Thoracic aorta (tissue), 2 donors: ENCODE data around the gene ZNF629. TPM values are rescaled to one million over a fixed set of nuclear protein-coding genes. Genes with fewer than 3 reads are reported as not detected.

ENCODE experiments used
- ATAC-seq: fragments of 150-250 bp; one replicate; pipeline ENCODE4 v1.8.0; 2017; ENCODE audit warnings: low read depth; ENCODE audit not compliant: insufficient number of reproducible peaks, low FRiP score
- DNase-seq: peaks from one replicate; pipeline ENCODE4 v3.0.0-alpha.2; 2020; ENCODE audit warnings: low spot score
- H3K27ac ChIP-seq, 2 donors: fragments of 200-600 bp; sonication (generic); 1 replicate in 1 of 2; 2 replicates in 1 of 2; pipeline ENCODE4 v1.5.1; 2016; ENCODE audit warnings: mild to moderate bottlenecking in 2 of 2, moderate library complexity in 2 of 2
- H3K27me3 ChIP-seq: fragments of 200-600 bp; sonication (generic); replicated peaks from 2 replicates; pipeline ENCODE4 v1.6.0; 2016; ENCODE audit warnings: mild to moderate bottlenecking; ENCODE audit not compliant: insufficient read depth
- H3K36me3 ChIP-seq: fragments of 200-600 bp; sonication (generic); one replicate; pipeline ENCODE4 v1.5.1; 2016
- H3K4me1 ChIP-seq, 2 donors: fragments of 200-600 bp; sonication (generic); 1 replicate in 1 of 2; 2 replicates in 1 of 2; pipeline versions ENCODE4 v1.5.1 to v1.6.0; 2016; ENCODE audit warnings: low read depth in 2 of 2, mild to moderate bottlenecking in 1 of 2; ENCODE audit not compliant: control insufficient read depth in 1 of 2
- H3K4me3 ChIP-seq: fragments of 200-600 bp; sonication (generic); 2 replicates; pipeline ENCODE4 v1.5.1; 2016; ENCODE audit warnings: mild to moderate bottlenecking
- H3K9me3 ChIP-seq: fragments of 200-600 bp; sonication (generic); 2 replicates; pipeline ENCODE4 v1.5.1; 2016
- CTCF ChIP-seq: fragments of 200-600 bp; sonication (generic); IDR thresholded peaks from one replicate; pipeline ENCODE4 v1.5.1; 2019; ENCODE audit warnings: antibody characterized with exemption
- total RNA-seq, 2 donors: library from RNA; depleted of rRNA; stranded (reverse); fragments of >200 nt; gene quantifications; one replicate each; pipeline versions ENCODE4 v1.1.0 to v1.2.3, GENCODE V29; 2016

Gene ZNF629
- total RNA-seq, 2 donors from 2014 or later = 10.7 to 18.8 TPM

GRCh38 chr16:30767767-30768465, 19.1 kb downstream of the ZNF629 start:
- Histone ChIP-seq H3K9me3 (no peaks in the 10 kb centered on the region), H3K36me3 (peaks cover 84% of the 10 kb centered on the region), H3K27me3 (no peaks in the 10 kb centered on the region), H3K4me1 (peaks cover 9 to 13% of the 10 kb centered on the region in 2 donors), H3K27ac (no peak overlapping the region), H3K4me3 (no peak overlapping the region)
- ATAC-seq (no peak), DNase-seq (no peak)
- no peak for TF ChIP-seq CTCF

- DNase-seq (no peak), ATAC-seq (no peak)
- Histone ChIP-seq H3K27ac (no peak overlapping the region), H3K4me3 (no peak overlapping the region), H3K4me1 (peaks cover 12 to 17% of the 10 kb centered on the region in 2 donors), H3K36me3 (peaks cover 75% of the 10 kb centered on the region), H3K27me3 (no peaks in the 10 kb centered on the region), H3K9me3 (no peaks in the 10 kb centered on the region)
- TF ChIP-seq CTCF = no peak
These were observed 20.1 kb downstream of the ZNF629 start for GRCh38 chr16:30766933-30767284.

GRCh38 chr16:30766206-30766932, 20.6 kb downstream of the ZNF629 start:
- TF ChIP-seq CTCF = no peak
- peaks cover 69% of the 10 kb centered on the region for H3K36me3 ChIP-seq
- H3K9me3 ChIP-seq = no peaks in the 10 kb centered on the region
- ATAC-seq (no peak), DNase-seq (no peak)
- H3K27me3 ChIP-seq = no peaks in the 10 kb centered on the region
- no peak overlapping the region for H3K27ac ChIP-seq
- H3K4me3 ChIP-seq = no peak overlapping the region
- H3K4me1 ChIP-seq = peaks cover 12 to 18% of the 10 kb centered on the region in 2 donors

- H3K27me3 ChIP-seq = no peaks in the 10 kb centered on the region
- H3K27ac ChIP-seq = no peak overlapping the region
- H3K4me1 ChIP-seq = peaks cover 12 to 26% of the 10 kb centered on the region in 2 donors
- H3K9me3 ChIP-seq = no peaks in the 10 kb centered on the region
- no peak for TF ChIP-seq CTCF
- DNase-seq (no peak), ATAC-seq (no peak)
- H3K36me3 ChIP-seq = peaks cover 58% of the 10 kb centered on the region
- no peak overlapping the region for H3K4me3 ChIP-seq
These were observed 22.1 kb downstream of the ZNF629 start for GRCh38 chr16:30764816-30765465.

- H3K27ac ChIP-seq = no peak overlapping the region
- no peak overlapping the region for H3K4me3 ChIP-seq
- H3K27me3 ChIP-seq = no peaks in the 10 kb centered on the region
- H3K4me1 ChIP-seq = peaks cover 12 to 26% of the 10 kb centered on the region in 2 donors
- no peak for TF ChIP-seq CTCF
- H3K9me3 ChIP-seq = no peaks in the 10 kb centered on the region
- DNase-seq (no peak), ATAC-seq (no peak)
- peaks cover 52% of the 10 kb centered on the region for H3K36me3 ChIP-seq
These were observed 22.9 kb downstream of the ZNF629 start for GRCh38 chr16:30764086-30764485.
